OCI-LY3 (cell line): Measurements from ENCODE around the gene PIK3CD.
"Not testable (repeated sequence)": the region's sequence is repeated elsewhere in the genome, so short reads cannot be mapped to it uniquely, and the experiment has no call there.

Source experiments
- H2AFZ ChIP-seq: fragments of 200-600, 300-600 bp; shearing (Covaris generic); 2 replicates; pipeline ENCODE4 v1.6.0; 2014; ENCODE audit warnings: antibody characterized with exemption, low read depth, low read length
- H3K27ac ChIP-seq: fragments of 200-600, 300-600 bp; sonication (generic); 2 replicates; pipeline ENCODE4 v1.5.1; 2014; ENCODE audit warnings: mild to moderate bottlenecking, low read length, moderate library complexity, mixed read lengths
- H3K27me3 ChIP-seq: fragments of 200-600, 300-600 bp; sonication (generic); 2 replicates; pipeline ENCODE4 v1.6.1; 2014; ENCODE audit warnings: low read depth, low read length, mixed read lengths
- H3K36me3 ChIP-seq: fragments of 200-600, 300-600 bp; sonication (generic); replicated peaks from 2 replicates; pipeline ENCODE3; 2014; ENCODE audit warnings: low read depth, low read length, mixed read lengths
- H3K4me1 ChIP-seq: fragments of 300-600, 200-600 bp; sonication (generic); 2 replicates; pipeline ENCODE4 v1.6.1; 2014; ENCODE audit warnings: low read length, mixed read lengths
- H3K4me2 ChIP-seq: fragments of 200-600, 300-600 bp; sonication (generic); 2 replicates; pipeline ENCODE4 v1.6.1; 2014; ENCODE audit warnings: low read length, mixed read lengths
- H3K4me3 ChIP-seq: fragments of 300-600, 200-600 bp; sonication (generic); 2 replicates; pipeline ENCODE4 v1.5.1; 2014; ENCODE audit warnings: antibody characterized with exemption, mild to moderate bottlenecking, low read length, moderate library complexity
- H3K79me2 ChIP-seq: fragments of 300-600, 200-600 bp; shearing (Covaris generic); 2 replicates; pipeline ENCODE4 v1.6.1; 2014; ENCODE audit warnings: mild to moderate bottlenecking, low read length, mixed read lengths
- H3K9ac ChIP-seq: fragments of 300-600, 200-600 bp; shearing (Covaris generic); 2 replicates; pipeline ENCODE4 v1.6.0; 2014; ENCODE audit warnings: mild to moderate bottlenecking, low read length, moderate library complexity
- H3K9me3 ChIP-seq: fragments of 200-600, 300-600 bp; shearing (Covaris generic); 2 replicates; pipeline ENCODE4 v1.6.1; 2014; ENCODE audit warnings: low read length, mixed read lengths; ENCODE audit not compliant: insufficient read depth
- H4K20me1 ChIP-seq: fragments of 200-600, 300-600 bp; sonication (generic); 2 replicates; pipeline ENCODE4 v1.6.1; 2016; ENCODE audit warnings: low read length, mixed read lengths; ENCODE audit not compliant: insufficient read depth
- EZH2phosphoT487 ChIP-seq: fragments of 200-600 bp; shearing (Covaris generic); IDR thresholded peaks from 2 replicates; pipeline ENCODE4 v1.6.1; 2018; ENCODE audit warnings: antibody characterized with exemption, mixed run types, low read depth
- TF ChIP-seq, protein P1 (sequence below): fragments of 200-600, 300-600 bp; sonication (generic); IDR thresholded peaks from 2 replicates; pipeline ENCODE4 v1.5.1; 2014; ENCODE audit warnings: antibody characterized with exemption, low read length, low read depth

Gene PIK3CD

DNA sequence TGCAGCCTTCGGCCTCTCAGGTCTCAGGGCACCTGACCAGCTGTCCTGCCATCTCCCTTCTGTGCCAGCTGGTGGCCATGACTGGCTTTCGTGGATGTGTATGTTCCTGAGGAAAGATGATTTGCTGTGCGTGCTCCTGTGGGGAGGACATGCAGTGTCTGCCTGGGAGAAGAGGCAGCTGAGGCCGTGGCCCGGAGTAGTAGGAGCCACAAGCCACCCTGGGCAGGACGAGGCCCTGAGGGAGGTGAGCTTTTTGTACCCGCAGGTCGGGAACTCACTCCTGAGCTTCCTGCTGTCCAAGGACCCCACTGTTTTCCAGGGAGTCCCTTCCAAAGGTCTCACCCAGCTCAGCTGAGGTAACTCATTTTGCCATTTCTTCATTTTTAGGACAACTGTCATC is 58.5 kb downstream of the PIK3CD start:
- H3K36me3 ChIP-seq, result peaks cover 13% of the 10 kb centered on the region
- TF ChIP-seq, protein P1, sequence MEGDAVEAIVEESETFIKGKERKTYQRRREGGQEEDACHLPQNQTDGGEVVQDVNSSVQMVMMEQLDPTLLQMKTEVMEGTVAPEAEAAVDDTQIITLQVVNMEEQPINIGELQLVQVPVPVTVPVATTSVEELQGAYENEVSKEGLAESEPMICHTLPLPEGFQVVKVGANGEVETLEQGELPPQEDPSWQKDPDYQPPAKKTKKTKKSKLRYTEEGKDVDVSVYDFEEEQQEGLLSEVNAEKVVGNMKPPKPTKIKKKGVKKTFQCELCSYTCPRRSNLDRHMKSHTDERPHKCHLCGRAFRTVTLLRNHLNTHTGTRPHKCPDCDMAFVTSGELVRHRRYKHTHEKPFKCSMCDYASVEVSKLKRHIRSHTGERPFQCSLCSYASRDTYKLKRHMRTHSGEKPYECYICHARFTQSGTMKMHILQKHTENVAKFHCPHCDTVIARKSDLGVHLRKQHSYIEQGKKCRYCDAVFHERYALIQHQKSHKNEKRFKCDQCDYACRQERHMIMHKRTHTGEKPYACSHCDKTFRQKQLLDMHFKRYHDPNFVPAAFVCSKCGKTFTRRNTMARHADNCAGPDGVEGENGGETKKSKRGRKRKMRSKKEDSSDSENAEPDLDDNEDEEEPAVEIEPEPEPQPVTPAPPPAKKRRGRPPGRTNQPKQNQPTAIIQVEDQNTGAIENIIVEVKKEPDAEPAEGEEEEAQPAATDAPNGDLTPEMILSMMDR, result no peak
- TF ChIP-seq EZH2phosphoT487, result no peak

DNA sequence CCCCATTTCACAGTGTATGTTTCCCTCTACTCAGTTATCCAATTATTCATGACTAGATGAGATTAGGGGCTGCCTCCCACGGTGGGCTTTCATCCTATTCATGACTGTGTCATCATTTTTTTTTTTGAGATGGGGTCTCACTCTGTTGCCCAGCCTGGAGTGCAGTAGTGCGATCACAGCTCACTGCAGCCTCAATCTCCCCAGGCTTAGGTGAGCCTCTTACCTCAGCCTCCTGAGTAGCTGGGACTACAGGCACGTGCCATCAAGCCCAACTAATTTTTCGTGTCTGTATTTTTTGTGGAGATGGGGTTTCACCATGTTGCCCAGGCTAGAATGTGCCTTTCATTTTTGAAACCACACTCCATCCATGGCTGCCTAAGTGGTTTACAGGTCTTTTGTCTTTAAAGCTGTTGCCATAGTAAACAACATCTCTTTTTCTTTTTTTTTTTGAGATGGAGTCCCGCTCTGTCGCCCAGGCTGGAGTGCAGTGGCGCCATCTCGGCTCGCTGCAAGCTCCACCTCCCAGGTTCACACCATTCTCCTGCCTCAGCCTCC is 60.0 kb downstream of the PIK3CD start:
- H3K79me2 ChIP-seq, result peaks cover 60% of the 10 kb centered on the region
- H4K20me1 ChIP-seq, result peaks cover 7% of the 10 kb centered on the region; the same call in 1 of the 2 replicates
- H3K36me3 ChIP-seq, result peaks cover 23% of the 10 kb centered on the region
- peaks cover 11% of the 10 kb centered on the region for H3K4me1 ChIP-seq
- TF ChIP-seq EZH2phosphoT487, result no peak
- TF ChIP-seq, protein P1, result no peak
- no peak overlapping the region for H3K9ac ChIP-seq
- H3K4me3 ChIP-seq, result no peak overlapping the region
- H3K27ac ChIP-seq, result no peak overlapping the region
- H2AFZ ChIP-seq, result no peak overlapping the region
- H3K4me2 ChIP-seq, result no peak overlapping the region
- no peaks in the 10 kb centered on the region for H3K27me3 ChIP-seq
- no peaks in the 10 kb centered on the region for H3K9me3 ChIP-seq

More for the DNA sequence above, 58.5 kb downstream of the PIK3CD start:
- Histone ChIP-seq H3K27ac (no peak overlapping the region), H3K9ac (no peak overlapping the region), H3K4me2 (no peak overlapping the region), H3K79me2 (peaks cover 70% of the 10 kb centered on the region), H2AFZ (no peak overlapping the region), H3K27me3 (no peaks in the 10 kb centered on the region), H3K9me3 (no peaks in the 10 kb centered on the region), H4K20me1 (peaks cover 13% of the 10 kb centered on the region; the same call in 1 of the 2 replicates), H3K4me3 (no peak overlapping the region), H3K4me1 (peaks cover 4% of the 10 kb centered on the region)

DNA sequence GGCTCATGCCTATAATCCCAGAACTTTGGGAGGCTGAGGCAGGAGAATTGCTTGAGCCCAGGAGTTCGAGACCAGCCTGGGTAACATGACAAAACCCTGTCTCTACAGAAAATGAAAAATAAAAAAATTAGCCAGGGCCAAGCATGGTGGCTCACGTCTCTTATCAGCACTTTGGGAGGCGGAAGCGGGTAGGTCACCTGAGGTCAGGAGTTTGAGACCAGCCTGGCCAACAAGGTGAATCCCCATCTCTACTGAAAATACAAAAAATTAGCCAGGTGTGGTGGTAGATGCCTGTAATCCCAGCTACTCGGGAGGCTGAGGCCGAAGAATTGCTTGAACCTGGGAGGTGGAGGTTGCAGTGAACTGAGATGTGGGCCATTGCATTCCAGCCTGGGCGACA is 61.2 kb downstream of the PIK3CD start:
- not testable (repeated sequence) for H3K9ac ChIP-seq, H3K4me3 ChIP-seq, H3K27ac ChIP-seq, H4K20me1 ChIP-seq, H3K9me3 ChIP-seq, H3K4me2 ChIP-seq, H2AFZ ChIP-seq, H3K27me3 ChIP-seq
- H3K79me2 ChIP-seq, result peaks cover 53% of the 10 kb centered on the region
- H3K36me3 ChIP-seq, result peaks cover 31% of the 10 kb centered on the region
- peaks cover 24% of the 10 kb centered on the region for H3K4me1 ChIP-seq

DNA sequence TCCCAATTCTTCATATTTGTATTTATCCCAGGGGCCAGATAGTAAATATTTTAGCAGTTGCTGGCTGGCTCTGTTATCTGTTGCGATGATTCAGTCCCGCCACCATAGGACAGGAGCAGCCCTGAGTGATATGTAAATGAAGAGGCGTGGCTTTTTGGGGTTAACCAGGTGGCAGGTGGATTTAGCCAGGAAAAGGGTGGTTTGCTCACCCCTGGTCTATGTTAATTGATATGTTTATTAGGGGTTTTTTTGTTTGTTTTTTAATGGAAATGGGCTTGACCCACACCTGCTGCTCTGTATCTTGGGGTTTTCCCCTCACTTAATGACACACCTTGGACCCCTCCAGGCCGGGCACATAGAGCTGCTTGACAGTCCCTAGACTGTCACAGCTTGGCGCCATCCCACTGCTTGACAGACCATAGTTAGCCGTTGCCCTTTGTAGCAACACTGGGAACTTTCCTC is 62.8 kb downstream of the PIK3CD start:
- Histone ChIP-seq H3K27ac (no peak overlapping the region), H4K20me1 (0 out of 2 replicates have a peak, but pooled peaks cover 6% of the 10 kb centered on the region)

More for the DNA sequence above, 62.8 kb downstream of the PIK3CD start:
- no peak overlapping the region for H3K4me3 ChIP-seq
- no peak overlapping the region for H3K4me2 ChIP-seq
- H3K9me3 ChIP-seq, result no peaks in the 10 kb centered on the region
- no peak overlapping the region for H3K9ac ChIP-seq
- H2AFZ ChIP-seq, result no peak overlapping the region
- TF ChIP-seq, protein P1, result no peak
- no peak for TF ChIP-seq EZH2phosphoT487
- peaks cover 40% of the 10 kb centered on the region for H3K79me2 ChIP-seq
- peaks cover 26% of the 10 kb centered on the region for H3K4me1 ChIP-seq
- H3K27me3 ChIP-seq, result no peaks in the 10 kb centered on the region
- peaks cover 40% of the 10 kb centered on the region for H3K36me3 ChIP-seq
